HS-27A (cell line): ENCODE results near the gene CFAP74.
"Not testable (repeated sequence)": the region's sequence is repeated elsewhere in the genome, so short reads cannot be mapped to it uniquely, and the experiment has no call there.

Experiments used
- DNase-seq: peaks from one replicate; pipeline ENCODE4 v3.0.0-alpha.2; 2012; ENCODE audit warnings: low read depth, missing footprints

Gene CFAP74

DNA sequence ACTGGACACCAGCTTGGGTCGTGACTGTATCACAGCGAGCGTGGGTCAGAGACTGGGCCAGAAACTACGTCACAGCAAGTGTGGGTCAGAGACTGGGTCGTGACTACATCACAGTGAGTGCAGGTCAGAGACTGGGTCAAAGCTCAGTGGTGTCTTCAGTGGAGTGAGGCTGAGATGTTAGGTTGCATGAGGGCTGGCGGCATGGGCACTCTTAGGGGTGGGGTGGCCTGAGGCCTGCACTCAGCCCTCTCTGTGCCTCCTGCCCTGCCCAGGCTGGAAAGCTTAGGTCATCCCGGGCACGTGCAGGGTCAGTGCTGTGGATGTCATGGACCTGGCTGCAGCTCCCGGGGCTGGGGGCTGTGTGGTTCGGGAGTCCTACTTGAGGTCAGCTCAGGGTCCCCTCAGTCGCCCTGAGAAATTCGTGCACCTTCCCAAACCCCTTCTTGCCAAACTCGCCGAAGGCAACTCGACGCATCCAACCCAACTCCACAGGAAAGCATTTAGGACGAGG lies 19.0 kb downstream of the CFAP74 start:
- no peak for DNase-seq

DNA sequence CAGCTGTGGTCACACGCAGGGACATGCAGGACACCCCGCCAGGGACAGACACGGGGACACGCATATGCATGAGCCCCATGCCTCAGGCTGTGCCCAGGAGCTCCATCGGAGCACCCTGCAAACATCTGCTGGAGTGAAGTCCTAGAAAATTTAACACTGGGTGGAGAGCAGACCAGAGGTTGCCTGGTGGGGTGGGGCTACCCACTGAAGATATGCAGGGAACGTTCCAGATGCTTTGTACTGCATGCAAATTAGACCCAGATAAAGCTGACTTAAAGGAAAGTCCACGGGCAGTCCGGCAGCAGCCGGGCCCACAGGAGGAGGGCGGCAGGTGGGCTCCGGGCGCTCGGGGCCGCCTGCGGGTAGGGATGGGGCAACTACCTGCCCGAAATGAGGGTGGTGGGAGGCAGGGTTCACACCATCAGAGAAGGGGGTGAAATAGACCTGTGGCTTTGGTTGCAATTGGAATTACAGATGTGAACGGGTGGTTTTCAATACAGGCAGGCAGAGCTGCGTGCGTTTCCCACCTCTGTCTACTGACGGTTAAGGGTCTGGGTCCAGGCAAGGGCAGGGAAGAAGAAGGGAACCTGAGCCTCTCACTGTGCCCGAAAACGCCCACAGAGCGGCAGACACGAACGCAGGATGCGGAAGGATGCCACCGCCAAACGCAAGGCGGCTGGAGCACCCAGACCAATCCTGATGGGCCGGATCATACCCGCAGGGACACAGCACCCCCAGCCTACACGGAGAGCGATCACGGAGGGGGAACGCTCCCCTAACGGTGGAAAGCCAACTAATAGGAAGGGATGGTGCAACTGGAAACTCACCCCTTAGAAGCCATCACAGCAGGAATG lies 21.0 kb downstream of the CFAP74 start:
- no peak for DNase-seq

DNA sequence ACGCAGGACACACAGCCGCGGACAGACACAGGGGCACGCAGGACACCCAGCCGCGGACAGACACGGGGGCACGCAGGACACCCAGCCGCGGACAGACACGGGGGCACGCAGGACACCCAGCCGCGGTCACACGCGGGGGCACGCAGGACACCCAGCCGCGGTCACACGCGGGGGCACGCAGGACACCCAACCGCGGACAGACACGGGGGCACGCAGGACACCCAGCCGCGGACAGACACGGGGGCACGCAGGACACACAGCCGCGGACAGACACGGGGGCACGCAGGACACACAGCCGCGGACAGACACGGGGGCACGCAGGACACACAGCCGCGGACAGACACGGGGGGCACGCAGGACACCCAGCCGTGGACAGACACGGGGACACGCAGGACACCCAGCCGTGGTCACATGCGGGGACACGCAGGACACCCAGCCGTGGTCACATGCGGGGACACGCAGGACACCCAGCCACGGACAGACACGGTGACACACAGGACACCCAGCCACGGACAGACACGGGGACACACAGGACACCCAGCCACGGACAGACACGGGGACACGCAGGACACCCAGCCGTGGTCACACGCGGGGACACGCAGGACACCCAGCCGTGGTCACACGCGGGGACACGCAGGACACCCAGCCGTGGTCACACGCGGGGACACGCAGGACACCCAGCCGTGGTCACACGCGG lies 21.8 kb downstream of the CFAP74 start:
- not testable (repeated sequence) for DNase-seq

DNA sequence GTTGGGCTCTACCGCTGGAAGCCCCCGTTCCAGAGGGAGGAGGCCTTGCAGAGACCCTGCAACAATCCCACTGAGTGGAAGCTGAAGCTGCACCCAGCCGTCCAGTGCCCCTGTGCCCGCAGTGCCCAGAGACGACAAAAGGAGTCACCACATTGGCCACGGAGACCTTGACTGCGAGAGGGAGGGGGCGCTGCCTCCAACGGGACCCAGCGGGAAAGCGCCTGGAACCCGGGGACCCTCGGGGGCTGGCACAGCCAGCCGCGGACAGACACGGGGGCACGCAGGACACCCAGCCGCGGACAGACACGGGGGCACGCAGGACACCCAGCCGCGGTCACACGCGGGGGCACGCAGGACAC lies 22.5 kb downstream of the CFAP74 start:
- no peak for DNase-seq

DNA sequence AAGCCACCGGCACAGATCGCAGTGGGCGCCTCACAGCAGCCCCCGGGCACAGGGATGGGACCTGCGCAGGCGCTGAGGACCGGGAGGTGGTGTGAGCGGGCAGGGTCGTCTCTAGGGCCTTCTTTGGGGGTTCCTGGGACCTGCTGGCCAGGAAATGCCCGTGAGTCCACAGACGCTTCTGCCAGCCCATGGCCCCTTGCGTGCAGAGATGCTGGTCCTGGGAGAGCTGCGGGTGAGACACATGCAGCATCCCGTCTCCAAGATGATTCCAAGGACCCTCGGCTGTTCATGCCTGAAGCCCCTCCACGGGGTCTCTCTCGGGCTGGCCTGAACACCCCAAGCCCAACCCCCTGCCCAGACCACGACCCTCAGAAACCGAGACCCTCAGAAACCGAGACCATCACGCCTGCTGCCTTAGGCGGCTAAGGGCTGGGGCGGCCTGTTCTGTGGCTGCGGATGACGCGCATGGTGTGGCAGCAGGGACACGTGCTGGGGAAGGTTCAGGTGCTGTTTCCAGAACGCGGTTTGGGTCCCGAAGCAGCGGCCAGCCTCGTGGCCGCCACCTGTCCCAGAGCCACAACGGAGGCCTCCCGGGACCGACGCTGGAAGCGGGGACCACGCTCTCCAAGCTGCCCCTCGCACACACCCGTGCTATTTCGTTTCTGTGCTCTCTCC lies 23.0 kb downstream of the CFAP74 start:
- no peak for DNase-seq

DNA sequence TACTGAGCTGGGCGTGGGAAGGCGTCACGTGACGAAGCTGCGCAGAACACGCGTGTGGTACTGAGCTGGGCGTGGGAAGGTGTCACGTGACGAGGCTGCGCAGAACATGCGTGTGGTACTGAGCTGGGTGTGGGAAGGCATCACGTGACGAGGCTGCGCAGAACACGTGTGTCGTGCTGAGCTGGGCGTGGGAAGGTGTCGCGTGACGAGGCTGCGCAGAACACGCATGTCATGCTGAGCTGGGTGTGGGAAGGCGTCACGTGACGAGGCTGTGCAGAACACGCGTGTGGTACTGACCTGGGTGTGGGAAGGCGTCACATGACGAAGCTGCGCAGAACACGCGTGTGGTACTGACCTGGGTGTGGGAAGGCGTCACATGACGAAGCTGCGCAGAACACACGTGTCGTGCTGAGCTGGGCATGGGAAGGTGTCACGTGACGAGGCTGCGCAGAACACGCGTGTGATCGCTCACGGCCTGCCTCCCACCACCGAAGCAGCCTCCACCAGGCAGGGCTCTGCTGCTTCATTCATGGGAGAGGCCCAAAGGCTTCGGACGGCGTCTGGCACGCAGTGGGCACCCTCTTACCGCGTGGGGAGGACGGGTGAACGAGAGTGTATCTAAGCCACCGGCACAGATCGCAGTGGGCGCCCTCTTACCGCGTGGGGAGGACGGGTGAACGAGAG lies 24.0 kb downstream of the CFAP74 start:
- no peak for DNase-seq

DNA sequence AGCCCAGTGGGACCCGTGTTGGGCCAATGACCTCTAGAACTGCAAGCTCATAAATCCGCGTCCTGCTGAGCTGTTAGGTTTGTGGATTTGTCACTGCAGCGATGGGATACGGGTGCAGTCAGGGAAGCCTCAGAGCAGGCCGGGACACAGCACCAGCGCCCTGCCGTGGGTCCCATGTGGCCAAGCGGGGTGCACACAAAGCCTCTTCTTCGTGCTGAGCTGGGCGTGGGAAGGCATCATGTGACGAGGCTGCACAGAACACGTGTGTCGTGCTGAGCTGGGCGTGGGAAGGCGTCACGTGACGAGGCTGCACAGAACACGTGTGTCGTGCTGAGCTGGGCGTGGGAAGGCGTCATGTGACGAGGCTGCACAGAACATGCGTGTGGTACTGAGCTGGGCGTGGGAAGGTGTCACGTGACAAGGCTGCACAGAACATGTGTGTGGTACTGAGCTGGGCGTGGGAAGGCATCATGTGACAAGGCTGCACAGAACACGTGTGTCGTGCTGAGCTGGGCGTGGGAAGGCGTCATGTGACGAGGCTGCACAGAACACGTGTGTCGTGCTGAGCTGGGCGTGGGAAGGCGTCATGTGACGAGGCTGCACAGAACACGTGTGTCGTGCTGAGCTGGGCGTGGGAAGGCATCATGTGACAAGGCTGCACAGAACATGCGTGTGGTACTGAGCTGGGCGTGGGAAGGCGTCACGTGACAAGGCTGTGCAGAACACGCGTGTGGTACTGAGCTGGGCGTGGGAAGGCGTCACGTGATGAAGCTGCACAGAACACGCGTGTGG lies 24.7 kb downstream of the CFAP74 start:
- not testable (repeated sequence) for DNase-seq

DNA sequence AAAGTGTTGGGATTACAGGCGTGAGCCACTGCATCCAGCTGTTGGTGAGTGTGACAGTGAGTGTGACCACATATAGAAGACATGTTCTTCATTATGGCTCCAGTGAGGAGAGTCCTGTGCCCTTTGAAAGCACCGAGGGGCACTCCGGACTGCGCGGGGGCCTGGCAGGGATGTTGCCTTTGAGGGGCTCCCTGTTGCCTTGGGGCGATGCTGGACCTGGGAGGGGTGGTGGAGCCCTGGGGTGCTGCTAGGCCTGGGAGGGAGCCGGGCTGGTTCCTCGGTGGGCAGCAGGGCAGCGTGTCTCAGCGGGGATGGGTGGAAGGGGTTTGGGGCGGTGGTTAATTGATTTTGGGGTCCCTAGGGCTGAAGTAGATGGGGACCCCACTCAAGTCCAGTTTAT lies 25.5 kb downstream of the CFAP74 start:
- DNase-seq: no peak

DNA sequence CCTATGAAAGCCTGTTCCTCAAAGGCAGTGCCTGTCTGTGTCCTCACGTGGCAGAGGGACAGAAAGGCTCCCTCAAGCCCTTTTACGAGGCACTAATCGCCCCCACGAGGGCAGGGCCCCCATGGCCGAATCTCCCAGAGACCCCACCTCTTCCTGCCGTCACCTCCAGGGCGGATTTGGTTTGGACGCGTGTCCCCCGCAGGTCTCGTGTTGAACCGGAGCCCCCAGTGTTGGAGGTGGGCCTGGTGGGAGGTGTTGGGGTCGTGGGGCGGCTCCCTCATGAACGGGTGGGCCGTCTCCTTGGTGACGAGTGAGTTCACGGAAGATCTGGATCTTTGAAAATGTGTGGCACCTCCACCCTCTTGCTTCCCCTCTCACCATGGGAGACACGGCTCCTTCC lies 27.6 kb downstream of the CFAP74 start:
- no peak for DNase-seq

DNA sequence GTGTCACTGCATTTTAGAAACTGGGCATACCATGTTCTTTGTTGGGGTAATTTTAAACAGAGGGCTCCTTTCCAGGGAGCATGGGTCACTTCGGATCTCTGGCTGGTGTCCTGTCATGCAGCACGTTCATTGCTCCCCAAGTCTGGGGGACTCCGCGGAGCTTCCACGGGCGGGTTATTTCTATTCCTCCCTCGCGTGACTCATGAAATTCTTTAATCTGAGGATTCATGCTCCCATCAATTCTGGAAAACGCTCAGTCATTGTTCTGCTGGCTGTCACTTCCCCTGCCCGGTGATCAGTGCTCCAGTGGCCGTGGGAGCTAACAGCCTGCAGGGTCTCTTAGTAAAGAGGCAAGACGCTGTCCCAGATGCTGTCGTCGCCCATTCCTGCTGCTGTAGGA lies 28.1 kb downstream of the CFAP74 start:
- DNase-seq: no peak

DNA sequence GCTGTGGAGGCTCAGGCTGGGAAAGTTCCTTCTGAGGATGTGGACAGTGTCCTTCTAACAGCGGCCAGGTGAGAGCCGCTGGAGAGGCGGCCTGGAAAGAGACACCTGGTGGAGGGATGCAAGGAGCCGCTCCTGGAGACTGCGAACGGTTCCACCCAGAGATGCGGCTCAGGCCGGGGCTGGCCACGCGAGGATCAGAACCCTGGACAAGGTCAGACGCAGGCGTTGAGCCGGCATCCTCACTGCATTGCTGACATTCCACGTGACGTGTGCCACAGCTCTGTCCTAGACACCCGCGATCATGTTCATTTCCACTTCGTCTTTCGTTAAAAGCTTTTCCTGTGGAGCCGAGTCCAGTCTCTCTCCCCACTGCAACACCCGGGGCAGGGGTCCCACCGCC lies 28.8 kb downstream of the CFAP74 start:
- no peak for DNase-seq

DNA sequence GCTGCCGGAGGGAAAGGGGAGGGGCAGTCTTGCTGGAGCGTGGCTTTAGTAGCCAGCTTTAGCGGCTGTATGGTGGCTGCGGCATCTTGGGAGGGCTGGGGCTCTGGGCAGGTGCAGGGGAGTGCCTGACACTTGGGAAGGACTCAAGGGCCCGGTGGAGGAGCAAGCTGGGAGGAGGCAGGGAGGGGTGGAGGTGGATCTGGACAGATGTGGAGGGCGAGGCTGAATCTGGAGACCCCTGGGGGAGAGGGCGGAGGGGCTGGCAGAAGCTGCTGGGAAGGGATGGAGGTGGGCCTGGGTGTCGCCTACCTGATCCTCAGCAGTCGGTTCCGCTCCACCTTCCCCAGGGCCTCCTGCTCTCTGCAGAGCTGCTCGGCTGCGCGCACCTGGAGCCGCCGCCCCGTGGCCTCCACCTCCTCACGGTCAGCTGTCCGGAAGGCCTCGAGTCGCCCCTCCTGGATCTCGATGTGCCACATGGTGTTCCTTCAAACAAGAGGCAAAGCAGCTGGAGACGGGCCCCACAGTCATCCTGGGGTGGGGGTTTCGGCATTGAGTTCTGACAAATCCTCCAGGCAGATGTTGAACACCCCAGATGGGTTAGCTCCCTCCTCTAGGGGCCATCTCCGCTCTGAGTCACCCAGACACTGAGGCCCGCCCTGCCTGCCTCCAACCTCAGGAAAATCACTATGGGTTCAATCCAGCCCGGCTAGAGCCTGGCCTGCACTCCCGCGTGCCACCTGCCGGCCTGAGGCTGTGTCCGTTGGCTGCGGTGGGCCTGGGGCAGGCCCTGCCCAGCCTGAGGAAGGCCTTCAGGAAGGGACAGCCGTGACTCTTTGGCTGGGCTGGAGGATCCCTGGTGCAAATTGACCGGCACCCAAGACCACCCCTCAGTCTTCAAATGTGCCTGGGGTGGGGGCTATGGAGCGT lies 29.6 kb downstream of the CFAP74 start:
- no peak for DNase-seq

DNA sequence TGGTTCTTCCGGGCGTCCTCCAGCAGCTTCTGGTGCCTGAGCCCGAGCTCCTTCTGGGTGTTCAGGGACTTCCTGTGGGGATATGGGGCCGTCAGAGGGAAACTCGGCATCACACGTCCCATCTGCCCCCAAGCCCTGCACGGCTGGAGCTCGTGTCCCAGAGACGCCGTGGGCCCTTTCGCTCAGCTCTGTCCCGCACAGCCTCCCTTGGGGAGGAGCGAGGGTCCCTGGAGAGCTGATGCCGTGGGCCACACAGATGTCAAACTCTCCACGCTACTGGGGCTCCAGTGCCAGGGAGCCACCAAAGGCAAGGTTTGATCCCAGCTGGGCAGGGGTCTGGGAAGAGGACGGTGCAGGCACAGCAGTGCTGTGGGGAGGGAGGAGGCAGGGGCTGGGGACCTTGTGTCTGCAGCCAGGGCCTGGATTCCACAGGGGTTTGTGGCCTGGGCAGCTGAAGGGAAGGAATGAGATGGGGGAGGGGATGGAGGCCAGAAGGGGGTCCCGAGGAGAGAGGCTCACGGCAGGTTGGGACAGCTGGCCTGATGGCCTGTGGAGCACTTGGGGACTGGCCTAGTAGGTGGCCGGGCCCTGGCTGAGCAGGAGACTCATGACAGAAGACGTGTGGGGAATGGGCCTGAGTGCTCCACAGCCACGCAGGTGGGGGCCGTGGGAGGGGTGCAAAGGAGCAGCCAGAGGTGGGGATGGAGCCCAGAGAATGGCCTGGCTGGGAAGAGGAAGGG lies 30.4 kb downstream of the CFAP74 start:
- DNase-seq: no peak

DNA sequence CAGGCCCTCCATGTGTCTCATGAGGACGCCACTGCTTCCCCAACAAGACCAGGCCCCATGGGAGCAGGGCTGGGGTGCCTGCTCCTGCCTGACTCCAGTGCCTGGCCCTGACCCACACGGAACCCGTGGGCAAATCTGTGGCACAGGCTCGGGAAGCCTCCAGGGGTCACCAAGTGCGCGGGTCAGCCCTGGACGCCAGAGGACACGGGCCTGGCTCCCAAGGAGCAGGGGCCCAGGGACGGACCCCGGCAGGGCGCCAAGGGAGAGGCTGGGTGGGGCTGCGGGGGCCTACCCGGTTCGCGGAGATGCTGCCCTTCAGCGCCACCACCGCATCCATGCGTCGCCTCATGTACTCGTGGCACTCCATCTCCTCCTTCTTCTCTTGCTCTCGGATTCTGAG lies 31.9 kb downstream of the CFAP74 start:
- DNase-seq: no peak

DNA sequence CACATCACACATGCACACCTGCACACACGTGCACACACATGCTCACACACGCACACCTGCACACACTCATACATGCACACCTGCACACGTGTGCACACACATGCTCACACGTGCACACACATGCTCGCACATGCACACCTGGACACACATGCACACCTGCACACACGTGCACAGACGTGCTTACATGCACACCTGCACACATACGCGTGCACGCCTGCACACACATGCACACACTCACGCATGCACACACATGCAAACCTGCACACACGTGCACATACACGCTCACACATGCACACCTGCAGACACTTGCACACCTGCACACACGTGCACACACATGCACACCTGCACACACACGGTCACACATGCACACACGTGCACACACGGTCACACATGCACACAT lies 32.6 kb downstream of the CFAP74 start:
- DNase-seq: no peak

DNA sequence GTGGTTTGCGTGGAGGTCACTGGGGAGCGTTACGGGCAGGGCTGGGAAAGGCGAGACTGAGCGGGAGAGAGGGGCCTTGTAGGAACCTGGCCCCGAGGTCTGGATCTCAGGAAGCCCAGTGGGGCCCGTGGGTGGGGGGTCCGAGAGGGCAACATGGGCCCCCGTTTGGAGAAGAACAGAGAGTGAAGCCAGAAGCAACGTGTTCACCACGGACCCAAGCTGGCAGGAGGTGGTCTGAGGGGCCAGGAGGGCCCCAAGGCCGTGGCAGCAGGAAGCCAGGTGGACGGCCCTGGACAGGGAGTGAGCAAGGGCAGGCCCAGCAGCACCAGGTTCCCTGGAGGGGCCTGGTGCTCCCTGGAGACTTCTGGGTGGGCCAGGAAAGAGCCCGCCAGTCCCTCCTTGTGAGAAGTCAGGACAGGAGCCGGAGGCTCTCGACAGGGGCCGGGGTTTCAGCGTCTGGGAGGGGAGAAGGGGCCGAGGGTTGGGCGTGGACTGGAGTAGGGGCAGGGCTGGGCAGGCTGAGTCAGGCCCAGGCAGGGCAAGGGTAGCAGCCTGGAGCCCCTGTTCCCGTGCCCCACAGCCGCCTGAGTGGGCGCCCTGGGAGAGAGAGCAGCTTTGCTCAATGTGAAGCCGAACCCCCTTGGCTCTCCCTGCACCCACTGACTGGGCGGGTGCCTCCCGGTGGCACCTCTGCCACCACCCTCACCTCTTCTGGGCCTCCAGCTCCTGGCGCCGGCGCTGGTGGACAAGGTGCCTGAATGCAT lies 33.5 kb downstream of the CFAP74 start:
- DNase-seq: no peak

DNA sequence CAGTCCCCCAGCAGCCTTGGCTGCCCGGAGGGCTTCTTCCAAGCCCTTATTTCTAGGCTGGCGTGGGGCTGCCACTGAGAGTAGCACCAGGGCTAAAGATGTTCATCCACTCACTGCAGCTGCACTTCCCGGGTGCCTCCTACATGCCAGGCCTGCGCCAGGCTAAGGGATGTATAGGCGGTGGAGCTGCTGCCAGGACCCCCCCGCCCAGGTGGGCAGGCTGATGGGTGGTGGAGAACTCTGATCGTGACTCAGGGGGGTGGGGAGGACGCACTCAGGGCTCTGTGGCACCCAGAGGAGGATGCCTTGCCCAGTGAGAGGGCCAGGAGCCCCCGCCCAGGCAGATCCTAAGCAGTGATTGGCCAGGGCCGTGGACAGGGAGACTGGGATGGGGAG lies 34.1 kb downstream of the CFAP74 start:
- DNase-seq: no peak

DNA sequence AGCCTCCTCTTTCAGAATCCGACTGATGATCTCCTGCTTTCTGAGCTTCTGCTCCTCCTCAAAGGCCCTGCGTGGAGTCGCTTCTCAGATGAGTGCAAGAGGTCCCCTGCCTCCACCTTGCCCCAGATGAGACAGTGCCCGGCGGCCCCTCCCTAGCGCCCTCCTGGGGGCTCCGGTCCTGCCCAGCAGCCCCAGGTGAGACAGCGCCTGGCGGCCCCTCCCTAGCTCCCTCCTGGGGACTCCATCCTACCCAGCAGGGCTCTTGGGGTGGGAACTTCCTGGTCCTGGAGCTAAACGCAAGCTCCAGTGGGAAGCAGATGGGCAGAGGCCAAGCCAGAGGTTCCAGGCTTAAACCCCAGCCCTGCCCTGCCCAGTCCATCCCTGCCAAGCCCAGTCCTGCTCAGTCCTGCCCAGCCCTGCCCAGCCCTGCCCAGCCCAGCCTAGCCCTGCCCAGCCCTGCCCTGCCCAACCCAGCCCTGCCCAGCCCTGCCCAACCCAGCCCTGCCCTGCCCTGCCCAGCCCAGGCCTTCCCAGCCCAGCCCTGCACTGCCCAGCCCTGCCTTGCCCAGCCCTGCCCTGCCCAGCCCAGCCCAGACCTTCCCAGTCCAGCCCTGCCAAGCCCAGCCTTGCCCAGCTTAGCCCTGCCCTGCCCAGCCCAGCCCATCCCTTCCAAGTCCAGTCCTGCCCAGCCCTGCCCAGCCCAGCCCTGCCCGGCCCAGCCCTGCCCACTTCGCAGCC lies 34.6 kb downstream of the CFAP74 start:
- DNase-seq: no peak
